GM18505 (cell line): ENCODE measurements around the gene PFKFB2.

Source experiments
- ATAC-seq: cut with Tn5 transposase; IDR thresholded peaks from one replicate; pipeline ENCODE4 v1.9.1; 2021; ENCODE audit not compliant: unreplicated experiment
- POLR2A ChIP-seq: IDR thresholded peaks from 4 replicates; pipeline ENCODE4 v1.6.1; 2011; ENCODE audit warnings: borderline replicate concordance; ENCODE audit not compliant: insufficient read depth, insufficient read length; ENCODE audit errors: extremely low read depth

PFKFB2 gene

GRCh38 chr1:207026104-207026534 lies 27.0 kb upstream of the PFKFB2 start:
- no peak for TF ChIP-seq POLR2A

GRCh38 chr1:207027206-207027777 lies 25.8 kb upstream of the PFKFB2 start:
- no peak for ATAC-seq
- no peak for TF ChIP-seq POLR2A

More at GRCh38 chr1:207026104-207026534, 27.0 kb upstream of the PFKFB2 start:
- no peak for ATAC-seq

- no peak for ATAC-seq
- no peak for TF ChIP-seq POLR2A
These were observed 25.2 kb upstream of the PFKFB2 start for GRCh38 chr1:207027921-207028320.

- no peak for ATAC-seq
- TF ChIP-seq POLR2A, result no peak
These were observed 24.0 kb upstream of the PFKFB2 start for GRCh38 chr1:207028884-207029650.

GRCh38 chr1:207029701-207030521 lies 23.2 kb upstream of the PFKFB2 start:
- no peak for TF ChIP-seq POLR2A
- no peak for ATAC-seq

GRCh38 chr1:207030522-207031009 lies 22.5 kb upstream of the PFKFB2 start:
- no peak for TF ChIP-seq POLR2A
- no peak for ATAC-seq

- TF ChIP-seq POLR2A, result no peak
These were observed 22.1 kb upstream of the PFKFB2 start for GRCh38 chr1:207031016-207031415.

GRCh38 chr1:207031632-207032264 lies 21.3 kb upstream of the PFKFB2 start:
- no peak for TF ChIP-seq POLR2A
- no peak for ATAC-seq

More at GRCh38 chr1:207031016-207031415, 22.1 kb upstream of the PFKFB2 start:
- no peak for ATAC-seq

- no peak for ATAC-seq
- TF ChIP-seq POLR2A, result no peak
These were observed 20.5 kb upstream of the PFKFB2 start, which contains the start of gene C1orf116 for GRCh38 chr1:207032528-207033017. TSS of gene C1orf116 (minus strand) at chr1:207032756. CDS start at chr1:207027598, 5,158 bp downstream.

GRCh38 chr1:207033302-207033701 lies 19.8 kb upstream of the PFKFB2 start:
- TF ChIP-seq POLR2A, result no peak
- no peak for ATAC-seq

GRCh38 chr1:207034208-207034607 lies 18.9 kb upstream of the PFKFB2 start:
- ATAC-seq, result no peak
- no peak for TF ChIP-seq POLR2A

GRCh38 chr1:207034998-207035397 lies 18.1 kb upstream of the PFKFB2 start:
- no peak for ATAC-seq
- no peak for TF ChIP-seq POLR2A

GRCh38 chr1:207035877-207036551 lies 17.1 kb upstream of the PFKFB2 start:
- ATAC-seq, result no peak
- no peak for TF ChIP-seq POLR2A

- TF ChIP-seq POLR2A, result no peak
These were observed 16.2 kb upstream of the PFKFB2 start for GRCh38 chr1:207036865-207037264.

More at GRCh38 chr1:207036865-207037264, 16.2 kb upstream of the PFKFB2 start:
- no peak for ATAC-seq
